Measurements from ENCODE around the gene ADGRL3. TPM values are rescaled to one million over a fixed set of nuclear protein-coding genes. Genes with fewer than 3 reads are reported as not detected.

Gene ADGRL3
- total RNA-seq, 3 donors from 2014 or later (not counting 1 experiment from before 2014, with no cell fraction given): not detected

DNA sequence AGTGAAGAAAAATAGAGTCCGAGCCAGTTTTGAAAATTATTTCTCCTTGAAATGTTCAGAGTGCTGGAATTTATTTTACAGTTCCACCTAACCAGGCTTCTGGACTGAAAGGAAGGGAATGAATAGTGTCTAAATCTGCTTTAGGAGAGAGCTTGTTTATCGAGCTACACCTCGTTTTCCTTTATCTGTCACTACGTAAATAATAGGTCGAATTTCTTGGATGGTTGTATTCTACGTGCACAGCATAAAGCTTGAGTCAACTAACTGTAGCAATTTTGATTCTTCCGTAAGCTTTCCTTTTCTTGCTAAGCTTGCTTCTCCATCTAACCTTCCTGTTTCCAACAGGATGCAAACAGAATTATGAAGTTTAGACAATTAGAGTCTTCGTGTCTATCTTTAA lies 48.6 kb downstream of the ADGRL3 start:
- H3K4me3 Mint-ChIP-seq: no peak overlapping the region
- H3K27ac Mint-ChIP-seq: no peak overlapping the region
- Histone ChIP-seq H3K4me1 (ENCODE audit: control insufficient read depth, insufficient read depth, low read length) (no peaks in the 10 kb centered on the region), H3K36me3 (ENCODE audit: control insufficient read depth, insufficient read depth, low read length) (no peaks in the 10 kb centered on the region), H3K9me3 (ENCODE audit: control insufficient read depth, insufficient read depth, low read length) (no peaks in the 10 kb centered on the region), H3K27me3 (ENCODE audit: control insufficient read depth, insufficient read depth, low read length) (no peaks in the 10 kb centered on the region), H3K4me3 (ENCODE audit: low read length) (no peak overlapping the region), H3K27ac (ENCODE audit: low read length) (no peak overlapping the region)
- DNase-seq (no peak), ATAC-seq (no peak)
- no peak for TF ChIP-seq CTCF (IDR thresholded peaks at IDR 0.05)
- intact Hi-C loops (cut with micrococcal nuclease): no loop called here
- peaks cover 13 to 19% of the 10 kb centered on the region in 2 donors for H3K9me3 Mint-ChIP-seq
- no peaks in the 10 kb centered on the region for H3K4me1 Mint-ChIP-seq
- no peaks in the 10 kb centered on the region for H3K36me3 Mint-ChIP-seq
- no peaks in the 10 kb centered on the region for H3K27me3 Mint-ChIP-seq (ENCODE audit: low read depth in 2 of 2)
- 86% methylated on average over 7 of the region's 8 CpGs for WGBS (ENCODE audit: insufficient coverage)

DNA sequence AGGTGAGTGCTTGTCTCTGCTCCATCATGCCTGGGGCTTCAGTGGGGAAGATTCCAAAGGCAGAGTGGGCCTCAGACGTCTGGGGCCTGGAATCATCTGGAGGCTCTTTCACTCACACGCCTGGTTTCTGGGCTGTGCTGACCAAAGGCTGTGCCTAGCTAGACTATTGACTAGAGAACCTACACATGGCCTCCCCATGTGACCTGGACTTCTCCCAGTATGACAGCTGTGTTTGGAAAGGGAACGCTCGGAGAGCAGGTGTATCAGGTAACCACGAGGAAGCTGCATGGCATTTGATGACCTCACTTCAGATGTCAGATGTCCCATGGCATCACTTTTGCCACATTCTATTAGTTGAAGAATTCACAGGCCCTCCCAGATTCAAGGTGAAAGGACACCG lies 51.0 kb downstream of the ADGRL3 start:
- no peaks in the 10 kb centered on the region for H3K4me1 Mint-ChIP-seq
- no peaks in the 10 kb centered on the region for H3K9me3 ChIP-seq (ENCODE audit: control insufficient read depth, insufficient read depth, low read length)
- no peak overlapping the region for H3K4me3 Mint-ChIP-seq
- H3K9me3 Mint-ChIP-seq: peaks cover 9% of the 10 kb centered on the region in 2 donors
- H3K36me3 ChIP-seq (ENCODE audit: control insufficient read depth, insufficient read depth, low read length): no peaks in the 10 kb centered on the region
- ATAC-seq: no peak
- H3K36me3 Mint-ChIP-seq: peaks cover 5% of the 10 kb centered on the region
- H3K4me1 ChIP-seq (ENCODE audit: control insufficient read depth, insufficient read depth, low read length): no peaks in the 10 kb centered on the region
- H3K27ac Mint-ChIP-seq: no peak overlapping the region
- no peaks in the 10 kb centered on the region for H3K27me3 ChIP-seq (ENCODE audit: control insufficient read depth, insufficient read depth, low read length)
- intact Hi-C loops (cut with micrococcal nuclease): no loop called here
- H3K27me3 Mint-ChIP-seq (ENCODE audit: low read depth in 2 of 2): no peaks in the 10 kb centered on the region
- TF ChIP-seq CTCF (IDR thresholded peaks at IDR 0.05): no peak
- DNase-seq: no peak
- no peak overlapping the region for H3K4me3 ChIP-seq (ENCODE audit: low read length)
- 84% methylated on average over 6 of the region's 6 CpGs for WGBS (ENCODE audit: insufficient coverage)
- H3K27ac ChIP-seq (ENCODE audit: low read length): no peak overlapping the region

DNA sequence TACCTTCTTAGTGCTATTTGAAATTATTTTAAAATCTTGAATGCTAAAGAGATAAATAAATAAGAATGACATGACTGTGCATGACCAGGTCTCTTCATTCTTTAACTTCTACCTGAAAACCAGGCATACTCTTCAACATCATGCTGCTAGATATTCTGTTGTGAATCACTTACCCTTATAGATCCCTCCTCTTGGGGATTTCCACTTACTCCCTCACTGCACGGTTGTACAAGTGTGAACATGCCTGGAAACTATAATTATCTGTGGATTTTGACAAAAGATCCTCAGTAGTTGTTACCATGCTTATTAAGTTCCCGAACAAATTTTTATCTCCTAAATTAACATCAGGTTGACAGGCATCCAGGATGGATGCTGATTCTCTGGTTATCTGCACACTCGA lies 54.3 kb downstream of the ADGRL3 start:
- peaks cover 12% of the 10 kb centered on the region in 2 donors for H3K9me3 Mint-ChIP-seq
- H3K4me1 Mint-ChIP-seq: no peaks in the 10 kb centered on the region
- no peaks in the 10 kb centered on the region for H3K27me3 Mint-ChIP-seq (ENCODE audit: low read depth in 2 of 2)
- ATAC-seq (no peak), DNase-seq (no peak)
- Histone ChIP-seq H3K36me3 (ENCODE audit: control insufficient read depth, insufficient read depth, low read length) (no peaks in the 10 kb centered on the region), H3K4me1 (ENCODE audit: control insufficient read depth, insufficient read depth, low read length) (no peaks in the 10 kb centered on the region), H3K4me3 (ENCODE audit: low read length) (no peak overlapping the region), H3K27me3 (ENCODE audit: control insufficient read depth, insufficient read depth, low read length) (no peaks in the 10 kb centered on the region), H3K27ac (ENCODE audit: low read length) (no peak overlapping the region), H3K9me3 (ENCODE audit: control insufficient read depth, insufficient read depth, low read length) (no peaks in the 10 kb centered on the region)
- intact Hi-C loops (cut with micrococcal nuclease): no loop called here
- no peak overlapping the region for H3K27ac Mint-ChIP-seq
- WGBS (ENCODE audit: insufficient coverage): 73% methylated on average over 3 of the region's 3 CpGs
- peaks cover 13% of the 10 kb centered on the region for H3K36me3 Mint-ChIP-seq
- TF ChIP-seq CTCF (IDR thresholded peaks at IDR 0.05): no peak
- no peak overlapping the region for H3K4me3 Mint-ChIP-seq

- H3K36me3 ChIP-seq (ENCODE audit: control insufficient read depth, insufficient read depth, low read length): no peaks in the 10 kb centered on the region
- H3K9me3 ChIP-seq (ENCODE audit: control insufficient read depth, insufficient read depth, low read length): peaks cover 2% of the 10 kb centered on the region
- Mint-ChIP-seq H3K4me1 (no peaks in the 10 kb centered on the region), H3K9me3 (peaks cover 0 to 9% of the 10 kb centered on the region in 2 donors), H3K27ac (no peak overlapping the region), H3K27me3 (ENCODE audit: low read depth in 2 of 2) (no peaks in the 10 kb centered on the region), H3K4me3 (no peak overlapping the region), H3K36me3 (no peaks in the 10 kb centered on the region)
- no peak for DNase-seq
- H3K4me1 ChIP-seq (ENCODE audit: control insufficient read depth, insufficient read depth, low read length): no peaks in the 10 kb centered on the region
- TF ChIP-seq CTCF (IDR thresholded peaks at IDR 0.05): no peak
- no peak for ATAC-seq
- H3K4me3 ChIP-seq (ENCODE audit: low read length): no peak overlapping the region
- 25% methylated on average over 3 of the region's 6 CpGs for WGBS (ENCODE audit: insufficient coverage)
- no peak overlapping the region for H3K27ac ChIP-seq (ENCODE audit: low read length)
- no peaks in the 10 kb centered on the region for H3K27me3 ChIP-seq (ENCODE audit: control insufficient read depth, insufficient read depth, low read length)
- intact Hi-C loops (cut with micrococcal nuclease): no loop called here
These were observed 73.1 kb downstream of the ADGRL3 start for GRCh38 chr4:61273233-61273632.
